ENCODE data around the gene TOE1. TPM values are rescaled to one million over a fixed set of nuclear protein-coding genes. Genes with fewer than 3 reads are reported as not detected.

TOE1 gene
- total RNA-seq, 1 experiment from 2014 or later = 18.2 TPM

DNA sequence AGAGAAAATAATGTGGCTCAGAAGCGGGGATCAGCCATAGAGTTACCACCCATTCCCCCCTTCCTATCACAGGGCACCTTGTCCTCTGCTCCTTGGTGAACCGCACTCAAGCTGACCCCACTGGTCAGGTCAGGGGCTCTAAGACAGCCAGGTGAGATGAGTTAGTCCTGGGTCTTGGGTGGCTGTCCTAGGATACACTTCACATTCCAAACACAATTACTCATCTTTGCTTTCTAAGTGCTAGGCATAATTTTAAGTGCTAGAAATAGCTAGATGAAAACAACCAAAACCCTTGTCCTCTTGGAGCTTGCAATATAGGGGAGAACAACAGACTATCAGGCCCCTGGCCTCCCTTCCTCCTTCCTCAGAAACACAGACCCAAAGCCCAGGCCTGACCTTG, 8.1 kb downstream of the TOE1 start:
- no TSS peak for BruUV-seq (replicated peaks)
- no peak overlapping the region for H2AFZ ChIP-seq (ENCODE audit: low read length)
- intact Hi-C loops (cut with micrococcal nuclease) = no loop called here
- H3K4me2 ChIP-seq (ENCODE audit: low read length) = no peak overlapping the region
- H3K36me3 ChIP-seq (ENCODE audit: low read depth, low read length) = peaks cover 20% of the 10 kb centered on the region
- 0 out of 2 replicates have a peak, but pooled peaks cover 3% of the 10 kb centered on the region for H3K79me2 ChIP-seq (ENCODE audit: low read length)
- no peaks in the 10 kb centered on the region for H3K9me2 ChIP-seq (replicated peaks; ENCODE audit: low read length)
- DNase-seq (peak; percentile 48), ATAC-seq (peak; percentile 68)
- H3K4me3 ChIP-seq (ENCODE audit: low read length) = no peak overlapping the region
- no peaks in the 10 kb centered on the region for H3K27me3 ChIP-seq (ENCODE audit: low read length)
- H3K9ac ChIP-seq (ENCODE audit: low read length) = no peak overlapping the region
- H3K27ac ChIP-seq (ENCODE audit: low read length) = no peak overlapping the region
- no peaks in the 10 kb centered on the region for H3F3A ChIP-seq (ENCODE audit: low read length, unreplicated experiment)
- H4K20me1 ChIP-seq (ENCODE audit: low read length) = 0 out of 2 replicates have a peak, but pooled peaks cover 3% of the 10 kb centered on the region
- ChIA-PET POLR2A (ENCODE audit: unreplicated experiment) (interaction anchor here (0.6 kb wide), 2 partner anchors 45 to 1002 kb away, joined by 3 to 12 read pairs; no protein-coding TSS in a partner anchor), CTCF (no interaction called here)
- TF ChIP-seq CTCF (conservative IDR thresholded peaks at IDR 0.05; ENCODE audit: low read depth, low read length) (no peak), EZH2phosphoT487 (IDR thresholded peaks at IDR 0.05; ENCODE audit: borderline replicate concordance, low read length) (no peak), EZH2 (IDR thresholded peaks at IDR 0.05; ENCODE audit: low read length, unreplicated experiment) (no peak)
- H3K4me1 ChIP-seq (ENCODE audit: insufficient read depth, low read length) = peaks cover 13% of the 10 kb centered on the region
- no peaks in the 10 kb centered on the region for H3K9me3 ChIP-seq (ENCODE audit: low read length)

- no TSS peak for BruUV-seq (replicated peaks)
- H3K36me3 ChIP-seq (ENCODE audit: low read depth, low read length) = peaks cover 14% of the 10 kb centered on the region
- DNase-seq (no peak), ATAC-seq (no peak)
- no peak overlapping the region for H2AFZ ChIP-seq (ENCODE audit: low read length)
- no peak overlapping the region for H3K9ac ChIP-seq (ENCODE audit: low read length)
- intact Hi-C loops (cut with micrococcal nuclease) = no loop called here
- CTCF ChIA-PET = no interaction called here
- no peaks in the 10 kb centered on the region for H3K79me2 ChIP-seq (ENCODE audit: low read length)
- H3K4me2 ChIP-seq (ENCODE audit: low read length) = no peak overlapping the region
- H3F3A ChIP-seq (ENCODE audit: low read length, unreplicated experiment) = no peaks in the 10 kb centered on the region
- no peaks in the 10 kb centered on the region for H3K9me2 ChIP-seq (replicated peaks; ENCODE audit: low read length)
- H3K27me3 ChIP-seq (ENCODE audit: low read length) = no peaks in the 10 kb centered on the region
- H3K9me3 ChIP-seq (ENCODE audit: low read length) = no peaks in the 10 kb centered on the region
- H3K27ac ChIP-seq (ENCODE audit: low read length) = no peak overlapping the region
- no peak overlapping the region for H3K4me3 ChIP-seq (ENCODE audit: low read length)
- 0 out of 2 replicates have a peak, but pooled peaks cover 2% of the 10 kb centered on the region for H4K20me1 ChIP-seq (ENCODE audit: low read length)
- H3K4me1 ChIP-seq (ENCODE audit: insufficient read depth, low read length) = peaks cover 13% of the 10 kb centered on the region
- no peak for TF ChIP-seq EZH2phosphoT487 (IDR thresholded peaks at IDR 0.05; ENCODE audit: borderline replicate concordance, low read length)
- no peak for TF ChIP-seq EZH2 (IDR thresholded peaks at IDR 0.05; ENCODE audit: low read length, unreplicated experiment)
- TF ChIP-seq CTCF (conservative IDR thresholded peaks at IDR 0.05; ENCODE audit: low read depth, low read length) = no peak
- POLR2A ChIA-PET (ENCODE audit: unreplicated experiment) = interaction anchor here (0.6 kb wide), 3 partner anchors 45 to 1002 kb away, joined by 3 to 19 read pairs (median 12); no protein-coding TSS in a partner anchor
These were observed 8.6 kb downstream of the TOE1 start for GRCh38 chr1:45348609-45348965.

GRCh38 chr1:45348966-45349677, 9.2 kb downstream of the TOE1 start:
- Histone ChIP-seq H3F3A (ENCODE audit: low read length, unreplicated experiment) (no peaks in the 10 kb centered on the region), H3K9ac (ENCODE audit: low read length) (no peak overlapping the region), H3K36me3 (ENCODE audit: low read depth, low read length) (peaks cover 9% of the 10 kb centered on the region), H3K9me2 (replicated peaks; ENCODE audit: low read length) (no peaks in the 10 kb centered on the region), H3K79me2 (ENCODE audit: low read length) (no peaks in the 10 kb centered on the region), H4K20me1 (ENCODE audit: low read length) (no peaks in the 10 kb centered on the region), H3K4me2 (ENCODE audit: low read length) (no peak overlapping the region), H3K27me3 (ENCODE audit: low read length) (no peaks in the 10 kb centered on the region), H2AFZ (ENCODE audit: low read length) (no peak overlapping the region), H3K9me3 (ENCODE audit: low read length) (no peaks in the 10 kb centered on the region), H3K27ac (ENCODE audit: low read length) (no peak overlapping the region), H3K4me1 (ENCODE audit: insufficient read depth, low read length) (peaks cover 13% of the 10 kb centered on the region), H3K4me3 (ENCODE audit: low read length) (no peak overlapping the region)
- ChIA-PET CTCF (no interaction called here), POLR2A (ENCODE audit: unreplicated experiment) (interaction anchor here (0.6 kb wide), 1 partner anchor 46 kb away, joined by 19 read pairs; no protein-coding TSS in a partner anchor)
- DNase-seq (no peak), ATAC-seq (no peak)
- TF ChIP-seq EZH2phosphoT487 (IDR thresholded peaks at IDR 0.05; ENCODE audit: borderline replicate concordance, low read length) (no peak), CTCF (conservative IDR thresholded peaks at IDR 0.05; ENCODE audit: low read depth, low read length) (no peak), EZH2 (IDR thresholded peaks at IDR 0.05; ENCODE audit: low read length, unreplicated experiment) (no peak)
- intact Hi-C loops (cut with micrococcal nuclease) = no loop called here
- no TSS peak for BruUV-seq (replicated peaks)
